ENCODE results near the gene AGAP3. TPM values are rescaled to one million over a fixed set of nuclear protein-coding genes. Genes with fewer than 3 reads are reported as not detected.

Gene AGAP3
- total and polyA plus RNA-seq, 5 donors from 2014 or later, result 1.9 to 24.7 (median 3.0) TPM

DNA sequence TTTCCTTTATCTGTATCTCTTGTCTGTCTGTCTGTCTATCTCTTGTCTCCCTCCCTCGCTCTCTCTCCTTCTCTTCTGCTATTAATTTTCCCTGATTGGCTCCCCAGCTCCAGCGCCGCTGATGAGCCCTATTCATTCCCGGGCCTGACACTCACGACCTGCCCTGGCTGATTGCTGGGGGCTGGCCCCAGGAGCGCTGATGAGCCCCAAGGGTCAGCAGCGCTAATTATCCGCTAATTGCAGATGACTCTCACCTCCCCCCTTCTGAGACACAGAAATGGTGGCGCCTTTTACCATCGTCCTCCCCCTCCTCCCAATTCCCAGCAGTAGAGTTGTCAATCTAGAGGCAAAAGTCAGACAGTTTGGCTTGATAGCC is 82.5 kb downstream of the AGAP3 start:
- Histone ChIP-seq H3K27ac (ENCODE audit: insufficient read depth, low read length, poor library complexity, severe bottlenecking) (no peak overlapping the region), H3K4me3 (ENCODE audit: low read depth, low read length) (no peak overlapping the region), H3K27me3 (ENCODE audit: control insufficient read depth, insufficient read depth, low read length) (peaks cover 50% of the 10 kb centered on the region), H3K36me3 (ENCODE audit: control insufficient read depth, insufficient read depth, low read length) (no peaks in the 10 kb centered on the region), H3K4me1 (ENCODE audit: control insufficient read depth, insufficient read depth, low read length, poor library complexity, severe bottlenecking) (peaks cover 24% of the 10 kb centered on the region), H3K9me3 (ENCODE audit: control insufficient read depth in 2 of 2, low read length in 2 of 2) (no peaks in the 10 kb centered on the region)
- peak overlapping the region; percentile 34 to 88 (median 82) for H3K4me3 Mint-ChIP-seq
- peaks cover 0 to 2% (median 0%) of the 10 kb centered on the region in 7 donors for H3K9me3 Mint-ChIP-seq
- peaks cover 48% of the 10 kb centered on the region for H3K27me3 Mint-ChIP-seq
- peak overlapping the region in 1 of 3 donors; percentile 95 for H3K27ac Mint-ChIP-seq
- ATAC-seq (ENCODE audit: low read depth in 2 of 2) (no peak), DNase-seq (no peak)
- peaks cover 0 to 17% (median 11%) of the 10 kb centered on the region in 4 donors for H3K4me1 Mint-ChIP-seq
- peaks cover 8% of the 10 kb centered on the region for H3K36me3 Mint-ChIP-seq

DNA sequence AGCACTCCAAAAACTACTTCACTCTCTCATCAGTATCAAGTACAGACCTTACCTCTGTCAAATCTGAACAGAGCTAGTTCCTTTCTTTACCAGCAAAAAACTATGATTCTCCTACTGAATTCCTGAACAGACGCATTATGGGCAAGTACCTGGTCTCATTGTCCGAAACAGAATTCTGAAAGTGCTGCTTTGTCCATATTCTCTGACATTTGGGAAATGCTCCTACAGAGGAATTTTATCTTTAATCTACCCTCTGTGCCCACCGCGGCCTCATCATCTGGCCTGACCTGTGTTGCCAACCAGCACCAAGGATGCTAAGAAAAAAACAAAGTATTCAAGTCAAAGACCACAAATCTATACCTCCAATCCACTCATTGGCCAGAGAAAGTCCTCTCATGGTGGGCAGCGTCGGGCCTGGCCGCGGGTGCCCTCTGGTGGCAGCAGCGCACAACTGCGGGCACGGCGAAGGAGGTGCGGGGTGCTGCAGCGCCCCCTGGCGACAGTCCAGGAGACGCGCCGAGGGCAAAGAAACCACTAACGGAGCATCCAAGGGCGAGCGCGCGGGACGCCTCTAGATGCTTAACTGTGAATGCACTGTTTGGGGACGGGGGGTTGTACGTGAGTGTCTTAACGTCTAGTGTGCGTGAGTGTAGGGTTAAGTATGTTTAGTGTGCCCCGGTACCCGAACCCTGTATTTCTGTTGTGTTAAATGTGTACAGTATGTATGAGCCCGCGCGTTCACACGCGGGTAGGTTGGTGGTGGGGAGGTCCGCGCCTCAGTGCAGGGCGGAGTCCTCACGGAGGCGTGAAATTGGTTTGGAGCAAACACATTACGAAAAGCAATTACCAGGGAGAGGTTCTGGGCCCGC is 86.2 kb downstream of the AGAP3 start:
- peaks cover 14% of the 10 kb centered on the region for H3K4me1 ChIP-seq (ENCODE audit: control insufficient read depth, insufficient read depth, low read length, poor library complexity, severe bottlenecking)
- no peaks in the 10 kb centered on the region for H3K36me3 ChIP-seq (ENCODE audit: control insufficient read depth, insufficient read depth, low read length)
- H3K27me3 ChIP-seq (ENCODE audit: control insufficient read depth, insufficient read depth, low read length), result peaks cover 21% of the 10 kb centered on the region
- peaks cover 0 to 13% (median 10%) of the 10 kb centered on the region in 4 donors for H3K4me1 Mint-ChIP-seq
- no peak overlapping the region for H3K4me3 Mint-ChIP-seq
- no peaks in the 10 kb centered on the region for H3K9me3 Mint-ChIP-seq
- peak; percentile 69 to 77 (median 70) for DNase-seq
- no peak overlapping the region for H3K27ac ChIP-seq (ENCODE audit: insufficient read depth, low read length, poor library complexity, severe bottlenecking)
- H3K27me3 Mint-ChIP-seq, result peaks cover 58% of the 10 kb centered on the region
- H3K36me3 Mint-ChIP-seq, result peaks cover 8% of the 10 kb centered on the region
- ATAC-seq (ENCODE audit: low read depth in 2 of 2), result peak; percentile 83 to 87
- peak overlapping the region in 1 of 3 donors; percentile 63 for H3K27ac Mint-ChIP-seq
- H3K4me3 ChIP-seq (ENCODE audit: low read depth, low read length), result no peak overlapping the region
- H3K9me3 ChIP-seq (ENCODE audit: control insufficient read depth in 2 of 2, low read length in 2 of 2), result no peaks in the 10 kb centered on the region

DNA sequence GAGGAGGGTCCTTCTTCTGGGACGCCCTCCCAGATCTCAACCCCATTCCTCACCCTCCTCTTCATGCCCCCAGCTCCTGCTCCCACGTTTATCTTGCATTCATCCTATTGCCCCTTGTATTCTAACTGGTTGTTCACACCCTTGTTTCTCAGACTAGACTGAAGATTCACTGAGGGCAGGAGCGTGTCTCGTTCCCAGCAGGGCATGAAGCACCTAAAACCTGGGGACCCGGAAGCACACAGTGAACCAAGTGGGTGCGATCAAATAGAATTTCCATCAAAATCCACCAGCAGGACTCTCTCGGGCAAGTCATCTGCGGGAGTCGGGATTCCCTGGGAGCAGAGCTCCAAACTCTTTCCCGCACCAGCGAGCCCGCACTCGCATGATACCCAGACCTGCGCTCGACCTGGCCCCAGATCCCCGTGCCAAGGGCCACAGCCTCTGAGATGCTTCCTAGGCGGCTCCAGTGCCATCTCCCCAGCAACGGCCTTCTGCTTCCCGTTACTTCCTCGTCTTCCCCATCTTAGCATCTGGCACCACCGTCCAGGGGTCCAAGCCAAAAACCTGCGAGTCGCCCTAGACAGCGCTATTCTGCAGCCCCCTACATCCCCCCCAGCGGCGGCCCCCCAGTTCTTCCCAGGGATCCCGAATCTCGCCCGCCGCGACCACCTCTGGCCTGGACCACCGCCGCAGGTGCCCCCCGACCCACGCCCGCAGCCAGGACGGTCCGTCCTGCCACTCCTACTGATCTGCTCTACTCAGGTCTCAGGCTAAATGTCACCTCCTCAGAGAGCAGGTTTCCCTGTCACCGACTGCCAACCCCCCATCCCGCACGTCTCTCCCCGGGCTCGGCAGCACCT is 87.3 kb downstream of the AGAP3 start:
- Mint-ChIP-seq H3K9me3 (no peaks in the 10 kb centered on the region), H3K36me3 (peaks cover 8% of the 10 kb centered on the region), H3K27ac (no peak overlapping the region), H3K4me3 (no peak overlapping the region), H3K4me1 (peaks cover 0 to 13% (median 7%) of the 10 kb centered on the region in 4 donors), H3K27me3 (peaks cover 62% of the 10 kb centered on the region)
- Histone ChIP-seq H3K27me3 (ENCODE audit: control insufficient read depth, insufficient read depth, low read length) (peaks cover 17% of the 10 kb centered on the region), H3K36me3 (ENCODE audit: control insufficient read depth, insufficient read depth, low read length) (no peaks in the 10 kb centered on the region), H3K4me1 (ENCODE audit: control insufficient read depth, insufficient read depth, low read length, poor library complexity, severe bottlenecking) (peaks cover 5% of the 10 kb centered on the region), H3K9me3 (ENCODE audit: control insufficient read depth in 2 of 2, low read length in 2 of 2) (no peaks in the 10 kb centered on the region), H3K4me3 (ENCODE audit: low read depth, low read length) (no peak overlapping the region), H3K27ac (ENCODE audit: insufficient read depth, low read length, poor library complexity, severe bottlenecking) (no peak overlapping the region)
- DNase-seq (no peak), ATAC-seq (ENCODE audit: low read depth in 2 of 2) (no peak)

DNA sequence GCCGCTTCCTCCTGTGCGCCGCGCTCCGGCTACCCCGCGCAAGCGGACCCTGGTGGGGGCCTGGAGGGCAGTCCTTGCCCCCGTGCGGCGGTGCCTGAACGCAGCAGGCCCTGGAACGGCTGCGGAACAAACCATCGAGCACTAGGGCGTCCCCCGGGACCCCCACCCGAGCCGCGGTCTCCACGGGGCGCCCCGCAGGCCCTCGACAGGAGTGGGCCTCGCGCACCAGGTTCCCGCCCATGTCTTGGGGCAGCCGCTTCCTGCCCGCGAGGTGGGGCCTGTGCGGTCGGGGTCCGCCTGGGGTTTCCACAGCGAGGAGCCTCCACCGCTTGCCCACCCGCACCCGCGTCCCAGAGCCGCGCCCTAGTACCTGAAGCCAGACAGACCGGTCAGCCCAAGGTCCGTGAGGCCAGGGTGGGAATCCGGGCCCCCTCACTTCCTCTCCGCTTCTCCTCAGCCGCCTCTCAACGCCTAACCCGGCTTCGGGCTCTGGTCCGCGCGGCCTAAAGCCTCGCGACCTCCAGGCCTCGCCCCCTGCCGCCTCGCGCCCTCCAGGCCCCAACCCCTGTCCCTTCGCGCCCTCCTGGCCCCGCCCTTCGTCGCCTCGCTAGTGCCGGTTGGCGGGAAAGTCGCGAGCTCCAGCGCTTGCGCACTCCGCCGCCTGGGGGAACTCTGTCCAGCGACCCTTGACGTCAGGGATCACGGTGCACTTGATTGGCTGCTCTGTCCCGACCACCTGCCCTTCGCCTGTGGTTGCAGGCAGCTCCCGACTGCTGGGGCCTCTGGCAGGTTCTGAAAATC is 88.2 kb downstream of the AGAP3 start:
- peaks cover 57% of the 10 kb centered on the region for H3K27me3 Mint-ChIP-seq
- ATAC-seq (ENCODE audit: low read depth in 2 of 2) (no peak), DNase-seq (peak in 1 of 3 donors; percentile 14)
- H3K27me3 ChIP-seq (ENCODE audit: control insufficient read depth, insufficient read depth, low read length), result peaks cover 10% of the 10 kb centered on the region
- H3K27ac Mint-ChIP-seq, result no peak overlapping the region
- H3K4me1 Mint-ChIP-seq, result peaks cover 0 to 13% (median 7%) of the 10 kb centered on the region in 4 donors
- H3K4me3 ChIP-seq (ENCODE audit: low read depth, low read length), result no peak overlapping the region
- H3K9me3 ChIP-seq (ENCODE audit: control insufficient read depth in 2 of 2, low read length in 2 of 2), result no peaks in the 10 kb centered on the region
- no peaks in the 10 kb centered on the region for H3K36me3 ChIP-seq (ENCODE audit: control insufficient read depth, insufficient read depth, low read length)
- H3K36me3 Mint-ChIP-seq, result peaks cover 8% of the 10 kb centered on the region
- H3K9me3 Mint-ChIP-seq, result no peaks in the 10 kb centered on the region
- H3K4me3 Mint-ChIP-seq, result no peak overlapping the region
- H3K27ac ChIP-seq (ENCODE audit: insufficient read depth, low read length, poor library complexity, severe bottlenecking), result no peak overlapping the region
- peaks cover 5% of the 10 kb centered on the region for H3K4me1 ChIP-seq (ENCODE audit: control insufficient read depth, insufficient read depth, low read length, poor library complexity, severe bottlenecking)

DNA sequence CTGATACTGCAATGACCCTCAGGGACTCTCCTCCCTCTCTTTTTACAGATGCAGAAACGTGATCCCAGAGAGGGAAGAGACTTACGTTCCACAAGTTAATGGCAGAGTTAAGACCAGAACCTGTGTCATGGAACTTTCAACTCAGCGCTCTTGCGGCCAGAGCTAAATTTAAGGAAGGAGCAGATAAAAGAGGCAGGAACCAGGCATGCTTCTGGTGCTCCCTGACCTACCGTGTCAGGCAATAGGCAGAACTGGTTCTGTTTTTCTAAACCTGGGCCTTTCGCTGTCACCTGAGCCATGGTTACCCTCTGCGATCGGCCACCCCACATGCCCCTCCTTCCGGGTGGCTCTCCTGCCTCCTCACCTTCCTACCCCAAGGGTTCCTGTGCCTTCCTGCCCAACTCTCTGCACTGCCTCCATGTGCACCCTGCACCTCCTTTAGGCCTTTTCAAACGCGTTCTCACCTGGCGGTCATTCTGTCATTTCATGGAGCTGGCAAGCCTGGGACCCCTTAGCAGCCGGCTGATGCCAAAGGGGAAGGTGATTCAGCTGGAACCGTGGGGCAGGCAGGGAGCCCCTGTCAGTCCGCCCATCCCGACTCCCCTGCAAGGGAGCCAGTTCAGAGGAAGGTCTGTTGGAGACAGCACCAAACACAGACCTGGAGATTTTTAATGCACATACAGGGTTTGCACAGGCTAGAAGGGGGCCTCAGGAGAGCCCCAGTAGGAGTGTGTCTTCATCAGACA is 88.9 kb downstream of the AGAP3 start:
- peaks cover 0 to 8% (median 7%) of the 10 kb centered on the region in 4 donors for H3K4me1 Mint-ChIP-seq
- no peak overlapping the region for H3K4me3 Mint-ChIP-seq
- Histone ChIP-seq H3K4me1 (ENCODE audit: control insufficient read depth, insufficient read depth, low read length, poor library complexity, severe bottlenecking) (peaks cover 5% of the 10 kb centered on the region), H3K4me3 (ENCODE audit: low read depth, low read length) (no peak overlapping the region), H3K36me3 (ENCODE audit: control insufficient read depth, insufficient read depth, low read length) (no peaks in the 10 kb centered on the region), H3K27ac (ENCODE audit: insufficient read depth, low read length, poor library complexity, severe bottlenecking) (no peak overlapping the region), H3K27me3 (ENCODE audit: control insufficient read depth, insufficient read depth, low read length) (peaks cover 4% of the 10 kb centered on the region), H3K9me3 (ENCODE audit: control insufficient read depth in 2 of 2, low read length in 2 of 2) (no peaks in the 10 kb centered on the region)
- peaks cover 49% of the 10 kb centered on the region for H3K27me3 Mint-ChIP-seq
- peaks cover 8% of the 10 kb centered on the region for H3K36me3 Mint-ChIP-seq
- peak overlapping the region in 1 of 3 donors; percentile 63 for H3K27ac Mint-ChIP-seq
- ATAC-seq (ENCODE audit: low read depth in 2 of 2), result no peak
- no peaks in the 10 kb centered on the region for H3K9me3 Mint-ChIP-seq
- no peak for DNase-seq

DNA sequence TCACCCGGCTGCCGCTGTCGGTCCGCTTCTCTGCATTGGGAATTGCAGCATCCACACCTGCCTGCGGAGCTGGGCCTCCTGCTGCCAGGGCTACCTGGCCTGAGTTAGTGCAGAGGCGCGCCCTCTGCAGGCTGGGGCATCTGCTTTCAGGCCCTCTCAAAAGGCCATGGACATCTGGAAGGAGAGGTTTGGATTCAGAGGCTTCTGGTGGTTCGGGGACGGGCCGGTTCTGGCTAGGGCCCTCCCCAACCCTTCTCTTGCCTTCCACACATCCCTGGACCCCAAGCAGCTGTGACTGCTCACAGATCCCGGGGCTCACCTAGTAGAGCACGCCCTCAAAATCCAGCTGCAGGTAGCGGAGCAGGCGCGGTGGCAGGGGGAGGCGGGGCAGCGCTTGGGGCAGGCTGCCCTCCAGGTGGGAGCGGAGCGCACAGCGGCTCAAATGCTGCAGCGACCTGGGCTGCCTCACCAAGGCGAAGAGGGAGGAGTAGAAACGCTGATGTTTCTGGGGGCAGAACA is 89.6 kb downstream of the AGAP3 start:
- Mint-ChIP-seq H3K27me3 (peaks cover 43% of the 10 kb centered on the region), H3K4me1 (peaks cover 0 to 8% (median 7%) of the 10 kb centered on the region in 4 donors), H3K4me3 (no peak overlapping the region), H3K27ac (no peak overlapping the region), H3K36me3 (peaks cover 8% of the 10 kb centered on the region), H3K9me3 (no peaks in the 10 kb centered on the region)
- ATAC-seq (ENCODE audit: low read depth in 2 of 2) (no peak), DNase-seq (no peak)
- H3K27ac ChIP-seq (ENCODE audit: insufficient read depth, low read length, poor library complexity, severe bottlenecking), result no peak overlapping the region
- peaks cover 4% of the 10 kb centered on the region for H3K27me3 ChIP-seq (ENCODE audit: control insufficient read depth, insufficient read depth, low read length)
- no peaks in the 10 kb centered on the region for H3K9me3 ChIP-seq (ENCODE audit: control insufficient read depth in 2 of 2, low read length in 2 of 2)
- no peaks in the 10 kb centered on the region for H3K36me3 ChIP-seq (ENCODE audit: control insufficient read depth, insufficient read depth, low read length)
- no peak overlapping the region for H3K4me3 ChIP-seq (ENCODE audit: low read depth, low read length)
- H3K4me1 ChIP-seq (ENCODE audit: control insufficient read depth, insufficient read depth, low read length, poor library complexity, severe bottlenecking), result peaks cover 5% of the 10 kb centered on the region
